ENCODE data around the gene SNTG2.

The SNTG2 gene

GRCh38 chr2:925711-926110, 24.9 kb upstream of the SNTG2 start:
- H3K4me3 ChIP-seq (ENCODE audit: severe bottlenecking) = no peak overlapping the region
- H3K9me3 ChIP-seq (ENCODE audit: severe bottlenecking) = no peaks in the 10 kb centered on the region
- no peaks in the 10 kb centered on the region for H3K36me3 ChIP-seq (ENCODE audit: low read depth)
- ATAC-seq (ENCODE audit: low read depth) = no peak
- TF ChIP-seq CTCF (IDR thresholded peaks at IDR 0.05; ENCODE audit: poor library complexity, severe bottlenecking) = no peak
- H3K4me1 ChIP-seq (ENCODE audit: insufficient read depth, poor library complexity, severe bottlenecking) = no peaks in the 10 kb centered on the region
- H3K27me3 ChIP-seq (ENCODE audit: insufficient read depth, poor library complexity, severe bottlenecking) = peaks cover 2% of the 10 kb centered on the region
- no peak for DNase-seq (ENCODE audit: low spot score)
- no peak overlapping the region for H3K27ac ChIP-seq (ENCODE audit: poor library complexity, severe bottlenecking)

- TF ChIP-seq CTCF (IDR thresholded peaks at IDR 0.05; ENCODE audit: poor library complexity, severe bottlenecking) = no peak
- peaks cover 2% of the 10 kb centered on the region for H3K27me3 ChIP-seq (ENCODE audit: insufficient read depth, poor library complexity, severe bottlenecking)
- no peaks in the 10 kb centered on the region for H3K9me3 ChIP-seq (ENCODE audit: severe bottlenecking)
- DNase-seq (ENCODE audit: low spot score) (no peak), ATAC-seq (ENCODE audit: low read depth) (no peak)
- H3K27ac ChIP-seq (ENCODE audit: poor library complexity, severe bottlenecking) = no peak overlapping the region
- H3K4me1 ChIP-seq (ENCODE audit: insufficient read depth, poor library complexity, severe bottlenecking) = no peaks in the 10 kb centered on the region
- H3K4me3 ChIP-seq (ENCODE audit: severe bottlenecking) = no peak overlapping the region
- H3K36me3 ChIP-seq (ENCODE audit: low read depth) = no peaks in the 10 kb centered on the region
Observed at GRCh38 chr2:926259-926793, 24.3 kb upstream of the SNTG2 start.

GRCh38 chr2:926896-927295, 23.8 kb upstream of the SNTG2 start:
- Histone ChIP-seq H3K4me3 (ENCODE audit: severe bottlenecking) (no peak overlapping the region), H3K36me3 (ENCODE audit: low read depth) (no peaks in the 10 kb centered on the region), H3K27ac (ENCODE audit: poor library complexity, severe bottlenecking) (no peak overlapping the region), H3K9me3 (ENCODE audit: severe bottlenecking) (no peaks in the 10 kb centered on the region), H3K4me1 (ENCODE audit: insufficient read depth, poor library complexity, severe bottlenecking) (no peaks in the 10 kb centered on the region), H3K27me3 (ENCODE audit: insufficient read depth, poor library complexity, severe bottlenecking) (peaks cover 2% of the 10 kb centered on the region)
- TF ChIP-seq CTCF (IDR thresholded peaks at IDR 0.05; ENCODE audit: poor library complexity, severe bottlenecking) = no peak
- no peak for DNase-seq (ENCODE audit: low spot score)
- no peak for ATAC-seq (ENCODE audit: low read depth)

GRCh38 chr2:929011-929735, 21.5 kb upstream of the SNTG2 start:
- Histone ChIP-seq H3K27me3 (ENCODE audit: insufficient read depth, poor library complexity, severe bottlenecking) (peaks cover 2% of the 10 kb centered on the region), H3K4me1 (ENCODE audit: insufficient read depth, poor library complexity, severe bottlenecking) (no peaks in the 10 kb centered on the region), H3K36me3 (ENCODE audit: low read depth) (no peaks in the 10 kb centered on the region), H3K27ac (ENCODE audit: poor library complexity, severe bottlenecking) (no peak overlapping the region), H3K4me3 (ENCODE audit: severe bottlenecking) (no peak overlapping the region), H3K9me3 (ENCODE audit: severe bottlenecking) (no peaks in the 10 kb centered on the region)
- ATAC-seq (ENCODE audit: low read depth) (no peak), DNase-seq (ENCODE audit: low spot score) (no peak)
- no peak for TF ChIP-seq CTCF (IDR thresholded peaks at IDR 0.05; ENCODE audit: poor library complexity, severe bottlenecking)

GRCh38 chr2:929925-930324, 20.7 kb upstream of the SNTG2 start:
- Histone ChIP-seq H3K4me3 (ENCODE audit: severe bottlenecking) (no peak overlapping the region), H3K36me3 (ENCODE audit: low read depth) (no peaks in the 10 kb centered on the region), H3K27ac (ENCODE audit: poor library complexity, severe bottlenecking) (no peak overlapping the region), H3K27me3 (ENCODE audit: insufficient read depth, poor library complexity, severe bottlenecking) (no peaks in the 10 kb centered on the region), H3K4me1 (ENCODE audit: insufficient read depth, poor library complexity, severe bottlenecking) (no peaks in the 10 kb centered on the region), H3K9me3 (ENCODE audit: severe bottlenecking) (no peaks in the 10 kb centered on the region)
- ATAC-seq (ENCODE audit: low read depth) (no peak), DNase-seq (ENCODE audit: low spot score) (no peak)
- no peak for TF ChIP-seq CTCF (IDR thresholded peaks at IDR 0.05; ENCODE audit: poor library complexity, severe bottlenecking)
